Left lobe of liver (tissue), 2 donors: Measurements from ENCODE around the gene NR2E1. TPM values are rescaled to one million over a fixed set of nuclear protein-coding genes. Genes with fewer than 3 reads are reported as not detected.

ENCODE experiments used
- ATAC-seq: fragments of 200-7000 bp; cut with Tn5 transposase; one replicate; pipeline ENCODE4 v1.9.1; 2020; ENCODE audit warnings: mild to moderate bottlenecking, moderate library complexity
- DNase-seq: peaks from one replicate; pipeline ENCODE4 v3.0.0-alpha.2; 2020; ENCODE audit warnings: low spot score
- total RNA-seq: library from RNA; stranded (reverse); gene quantifications from one replicate; pipeline ENCODE4 v1.2.1, GENCODE V29; 2021
- donor health status: DM: no; HTN: no; CAD: no; lungs with moderate emphysema.
- donor health status: DM: no; HTN: yes; CAD: no.

NR2E1 gene
- total RNA-seq, 1 donor from 2014 or later, result not detected

DNA sequence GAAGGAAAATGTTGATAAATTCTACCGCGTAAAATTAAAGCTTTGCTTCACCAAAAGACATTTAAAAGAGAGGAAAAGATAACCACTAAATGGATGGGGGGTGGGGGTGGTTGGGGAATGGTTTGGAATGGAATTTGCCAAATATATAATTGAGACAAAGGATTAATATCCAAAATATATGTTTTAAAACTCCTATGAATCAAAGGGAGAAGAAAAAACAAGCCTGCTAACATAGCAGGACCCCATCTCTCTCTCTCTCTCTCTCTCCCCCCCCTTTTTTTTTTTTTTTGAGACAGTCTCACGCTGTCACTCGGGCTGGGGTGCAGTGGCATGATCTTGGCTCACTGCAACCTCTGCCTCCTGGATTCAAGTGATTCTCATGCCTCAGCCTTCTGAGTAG lies 13.4 kb upstream of the NR2E1 start:
- ATAC-seq (no peak), DNase-seq (no peak)

DNA sequence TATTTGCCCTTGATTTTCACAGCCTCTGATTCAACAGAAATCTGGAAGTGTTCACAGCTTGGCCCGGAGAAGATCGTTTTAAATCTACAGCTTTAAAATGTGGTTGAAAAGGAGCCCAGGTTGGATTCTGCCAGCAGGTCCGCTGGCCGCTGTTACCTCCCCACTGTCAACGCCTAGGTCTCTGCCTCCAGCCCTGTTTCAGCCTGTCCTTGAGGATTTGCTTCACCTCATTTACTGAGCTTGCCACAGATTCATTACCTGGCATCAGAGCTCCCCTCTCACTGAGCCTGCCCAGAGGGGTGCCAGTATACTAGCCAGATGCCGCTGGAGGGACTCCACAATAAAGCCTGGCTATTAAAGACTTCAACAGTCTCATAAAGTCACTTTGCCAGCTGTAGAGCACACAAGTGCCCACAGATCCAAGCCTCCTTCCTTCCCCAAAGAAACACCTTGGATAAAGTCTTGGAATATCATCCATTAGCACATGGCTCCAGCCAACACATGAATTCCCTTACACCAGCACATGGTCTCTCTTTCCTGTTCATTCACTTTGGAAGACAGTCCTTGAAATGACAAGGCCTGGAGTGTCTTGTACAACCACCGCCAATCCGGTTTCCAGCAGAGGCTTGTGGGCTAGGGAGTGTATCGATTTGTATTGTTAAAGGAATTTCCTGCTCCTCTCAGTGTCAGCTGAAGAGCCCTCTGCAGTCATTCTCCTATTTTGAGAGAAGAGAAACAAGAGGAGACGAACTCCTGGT lies 9.5 kb upstream of the NR2E1 start:
- ATAC-seq (peak; percentile 59), DNase-seq (no peak)

DNA sequence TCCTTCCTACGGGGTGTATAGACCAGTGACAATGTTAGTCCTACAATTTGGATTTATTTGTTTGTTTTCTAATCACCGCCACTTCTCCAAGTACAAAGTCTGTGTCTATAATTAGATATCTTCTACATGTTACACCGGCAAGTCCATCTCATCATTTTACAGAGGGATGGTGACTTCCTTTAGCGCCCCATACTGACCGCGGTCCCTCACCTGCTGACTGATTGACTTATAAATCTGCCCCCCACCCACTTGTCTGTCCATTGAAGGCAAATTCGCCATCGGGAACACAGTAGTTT lies 8.9 kb upstream of the NR2E1 start:
- ATAC-seq (peak; percentile 23), DNase-seq (no peak)

DNA sequence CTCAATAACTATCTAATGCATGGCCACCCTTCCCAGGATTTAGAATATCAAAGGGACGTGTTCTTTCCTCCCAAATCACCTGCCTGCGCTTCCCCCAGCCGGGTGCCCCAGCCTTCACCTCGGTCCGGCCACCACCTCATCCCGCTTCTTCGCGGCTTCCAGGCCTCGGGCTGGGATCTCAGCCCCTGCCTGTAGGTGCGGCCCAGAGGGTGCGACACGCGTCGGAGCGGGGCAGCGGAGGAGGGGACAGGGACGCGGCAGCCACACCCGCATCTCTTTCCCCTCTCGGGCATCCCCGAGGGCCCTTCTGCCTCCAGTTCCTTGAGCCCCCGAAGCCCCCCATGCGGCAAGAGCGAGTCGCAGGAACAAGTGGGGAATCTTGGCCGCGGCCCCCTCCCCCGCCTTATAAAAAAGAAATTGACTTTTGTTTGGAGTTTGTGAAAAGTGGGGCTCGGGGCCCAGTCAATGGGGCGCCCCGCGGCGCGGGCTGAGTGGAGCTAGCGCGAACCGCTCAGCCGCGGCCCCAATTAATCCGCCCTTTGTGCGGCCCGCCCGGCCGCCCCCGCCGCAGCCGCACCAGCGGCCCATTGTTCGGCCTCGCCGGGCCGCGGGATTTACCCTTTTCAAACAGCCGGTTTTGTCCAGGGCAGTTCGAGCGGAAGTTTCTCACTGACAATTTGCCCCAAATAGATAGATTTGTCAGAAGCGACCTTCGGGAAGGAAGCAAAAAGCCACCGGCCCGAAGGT lies 8.4 kb upstream of the NR2E1 start:
- DNase-seq (no peak), ATAC-seq (peak; percentile 34)

DNA sequence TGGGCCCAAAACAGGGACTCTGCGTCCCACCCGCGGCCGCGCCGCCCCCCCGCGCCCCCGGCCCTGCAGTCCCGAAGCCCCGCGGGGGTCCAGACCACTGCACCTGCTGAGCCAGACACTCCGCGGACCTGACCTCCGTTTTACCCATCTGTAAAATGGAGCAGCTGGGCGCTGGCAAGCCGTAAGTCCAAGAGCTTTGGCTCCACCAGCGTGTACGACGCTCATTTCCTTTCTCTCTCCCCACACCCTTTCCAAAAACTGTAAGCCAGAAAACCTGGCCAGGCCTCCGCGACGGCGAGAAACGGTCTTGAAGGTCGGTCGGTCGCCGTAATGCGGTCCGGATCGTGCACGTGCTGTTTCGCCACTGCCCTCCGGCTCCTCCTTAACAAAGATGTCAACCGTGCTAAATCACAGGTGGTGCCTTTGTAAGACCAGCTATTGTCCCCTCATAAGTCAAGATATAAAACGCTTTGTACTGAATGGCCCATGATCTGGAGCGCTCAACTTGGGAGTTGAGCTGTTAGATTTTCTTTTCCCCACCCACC lies 7.8 kb upstream of the NR2E1 start:
- DNase-seq (no peak), ATAC-seq (no peak)

DNA sequence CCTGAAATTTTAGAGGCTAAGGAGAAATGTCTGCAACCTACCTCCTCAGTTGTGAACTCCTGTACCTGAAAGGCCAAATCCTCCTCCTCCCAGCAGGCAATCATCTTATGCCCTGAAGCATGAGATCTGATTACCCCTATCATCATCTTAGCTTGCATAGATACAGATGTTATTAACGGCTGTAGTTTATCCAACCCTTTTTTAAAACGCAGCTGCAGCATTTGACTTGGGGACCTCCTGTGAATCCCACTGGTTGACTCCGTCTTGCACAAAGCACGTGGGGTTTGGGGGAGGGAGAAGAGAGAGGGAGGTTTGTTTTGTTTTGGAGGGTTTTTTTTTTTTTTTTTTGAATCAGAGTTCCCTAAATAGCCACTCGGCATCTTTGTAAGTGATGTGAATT lies 5.8 kb upstream of the NR2E1 start:
- ATAC-seq (no peak), DNase-seq (no peak)

DNA sequence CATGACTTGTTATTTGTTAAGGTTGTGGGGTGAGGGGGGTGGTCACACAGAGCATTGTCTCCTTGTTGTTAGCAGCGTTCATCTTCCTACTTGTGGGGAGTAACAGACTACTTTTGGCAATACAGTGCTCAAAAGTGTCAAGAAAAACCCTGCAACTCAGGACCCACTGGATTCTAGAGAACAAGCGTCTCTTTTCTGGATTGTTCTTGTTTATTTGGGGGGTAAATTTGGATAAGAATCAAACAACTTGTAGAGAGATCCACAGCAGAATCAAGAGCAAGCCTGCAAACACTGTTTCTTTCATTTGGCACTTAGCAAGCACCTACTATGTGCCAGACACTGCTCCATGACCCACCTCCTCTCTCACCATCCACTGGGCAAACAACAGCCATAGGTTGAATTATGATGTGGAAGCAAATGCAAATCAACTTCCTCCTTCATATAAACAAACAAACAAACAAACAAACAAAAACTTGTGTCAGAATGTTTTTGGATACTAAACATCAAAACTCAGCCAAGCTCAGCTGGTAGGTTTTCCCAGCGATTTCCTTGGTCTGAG lies 4.0 kb upstream of the NR2E1 start:
- DNase-seq, result no peak
- no peak for ATAC-seq

DNA sequence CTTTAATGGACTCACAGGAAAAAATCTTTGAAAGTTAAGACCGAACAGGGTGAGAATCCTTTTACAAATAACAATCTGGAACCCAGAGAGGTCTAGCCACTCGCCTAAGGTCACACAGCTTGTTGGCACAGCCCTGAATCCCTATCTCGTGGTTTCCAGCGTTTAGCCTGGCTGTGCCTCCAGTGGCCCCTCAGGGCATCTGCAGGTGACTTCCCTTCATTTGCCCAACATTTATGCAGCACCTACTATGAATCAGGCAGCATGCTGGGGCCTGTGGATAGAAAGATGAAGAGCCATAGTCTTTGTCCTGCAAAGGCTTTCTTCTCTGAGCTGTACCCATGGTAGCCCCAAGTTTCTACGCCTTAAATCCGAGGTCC lies 2.6 kb upstream of the NR2E1 start:
- DNase-seq, result no peak
- no peak for ATAC-seq

DNA sequence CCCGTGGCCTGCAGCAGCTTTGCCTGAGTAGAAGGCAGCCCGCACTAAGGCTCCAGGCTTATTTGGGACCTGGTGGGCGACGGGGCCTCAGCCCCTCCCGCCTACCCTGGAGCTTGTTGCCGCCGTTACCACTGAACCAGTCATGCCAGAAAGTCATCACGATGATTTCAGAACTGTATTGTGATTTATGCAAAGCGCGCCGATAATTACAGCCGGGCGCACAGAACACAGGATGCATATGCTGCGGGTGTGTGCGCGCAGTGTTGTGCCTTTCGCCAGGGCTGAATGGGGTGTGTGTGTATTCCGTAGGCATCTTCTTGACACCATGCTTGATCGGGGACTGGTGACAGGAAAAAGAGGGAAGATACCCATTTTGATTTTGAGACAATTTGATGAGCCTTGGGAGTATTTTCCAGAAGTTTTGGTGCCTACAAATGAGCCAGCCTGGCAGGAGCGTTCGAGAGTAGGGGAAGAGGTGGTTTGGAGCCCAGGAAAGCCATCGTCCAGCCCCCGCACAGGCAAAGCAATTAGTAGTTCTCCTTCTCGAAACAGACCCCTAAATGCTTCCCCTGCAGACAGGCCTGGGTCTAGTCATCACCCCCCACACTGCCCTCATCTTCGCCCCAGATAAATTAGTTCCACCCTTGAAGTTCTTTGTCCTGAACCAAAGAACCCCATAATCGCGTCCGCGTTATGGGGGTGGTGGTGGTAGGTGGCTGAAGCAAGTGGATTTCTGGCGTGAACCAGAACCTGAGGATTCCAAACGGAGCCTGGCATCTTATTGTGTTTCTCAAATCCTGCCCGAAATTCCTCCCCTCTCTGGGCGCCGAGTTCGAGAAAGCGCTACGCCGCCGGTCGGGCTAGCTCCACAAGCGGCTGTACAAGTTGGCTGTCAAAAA lies 1.9 kb upstream of the NR2E1 start:
- ATAC-seq (no peak), DNase-seq (no peak)

DNA sequence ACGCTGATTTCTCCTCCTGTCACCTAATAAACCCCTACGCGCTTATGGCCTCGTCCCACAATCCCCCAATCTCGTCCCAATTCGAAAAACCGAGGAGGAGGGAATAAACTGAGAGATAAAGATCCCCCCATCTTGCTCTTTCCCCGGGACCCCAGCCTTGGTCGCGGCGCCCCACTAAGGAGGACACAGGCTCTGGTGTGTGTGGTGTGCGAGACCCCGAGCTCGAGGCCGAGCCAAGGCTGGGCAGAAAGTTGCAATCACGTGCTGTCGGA lies 1.3 kb upstream of the NR2E1 start:
- ATAC-seq (no peak), DNase-seq (no peak)

DNA sequence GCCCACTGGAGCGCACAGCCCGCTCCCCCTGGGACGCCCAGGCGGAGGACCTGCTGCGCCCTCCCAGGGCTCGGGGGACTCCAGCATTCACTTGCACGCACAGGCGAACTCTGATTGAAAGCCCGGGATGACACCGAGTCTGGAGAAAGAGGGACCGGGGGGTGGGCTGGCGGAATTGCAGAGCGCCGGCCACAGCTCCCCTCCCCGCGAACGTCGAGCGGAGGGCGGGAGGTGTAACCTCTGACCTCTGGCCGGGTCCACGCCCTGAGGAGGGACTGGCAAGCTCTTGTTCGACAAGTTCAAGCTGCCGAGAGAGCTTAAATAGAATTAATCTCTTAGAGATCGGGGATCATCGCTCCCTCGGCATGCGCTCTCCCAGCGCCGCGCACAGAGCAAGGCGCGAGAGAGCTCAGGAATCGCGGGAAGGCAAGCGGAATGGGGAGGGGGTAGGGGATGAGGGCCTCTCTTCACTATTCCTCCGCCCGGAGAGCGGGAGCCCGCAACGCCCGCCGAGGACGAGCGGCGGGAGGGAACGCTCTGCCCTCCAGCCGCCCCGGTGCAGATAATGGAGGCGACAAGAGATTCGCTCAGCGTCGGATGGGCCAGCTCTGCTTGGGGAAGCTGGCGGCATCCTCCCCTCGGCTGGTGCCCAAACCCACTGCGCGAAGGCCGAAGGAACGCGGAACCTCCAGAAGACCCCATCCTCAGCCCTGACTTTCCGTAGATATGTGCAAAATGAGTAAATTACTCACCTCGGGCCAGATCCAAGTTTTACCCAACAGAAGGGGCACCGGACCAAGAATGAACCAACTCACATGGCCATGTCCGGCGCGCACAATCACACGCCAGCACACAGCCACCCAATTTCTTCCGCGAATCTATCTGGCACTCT lies 761 bp upstream of the NR2E1 start:
- ATAC-seq, result no peak
- DNase-seq, result no peak

DNA sequence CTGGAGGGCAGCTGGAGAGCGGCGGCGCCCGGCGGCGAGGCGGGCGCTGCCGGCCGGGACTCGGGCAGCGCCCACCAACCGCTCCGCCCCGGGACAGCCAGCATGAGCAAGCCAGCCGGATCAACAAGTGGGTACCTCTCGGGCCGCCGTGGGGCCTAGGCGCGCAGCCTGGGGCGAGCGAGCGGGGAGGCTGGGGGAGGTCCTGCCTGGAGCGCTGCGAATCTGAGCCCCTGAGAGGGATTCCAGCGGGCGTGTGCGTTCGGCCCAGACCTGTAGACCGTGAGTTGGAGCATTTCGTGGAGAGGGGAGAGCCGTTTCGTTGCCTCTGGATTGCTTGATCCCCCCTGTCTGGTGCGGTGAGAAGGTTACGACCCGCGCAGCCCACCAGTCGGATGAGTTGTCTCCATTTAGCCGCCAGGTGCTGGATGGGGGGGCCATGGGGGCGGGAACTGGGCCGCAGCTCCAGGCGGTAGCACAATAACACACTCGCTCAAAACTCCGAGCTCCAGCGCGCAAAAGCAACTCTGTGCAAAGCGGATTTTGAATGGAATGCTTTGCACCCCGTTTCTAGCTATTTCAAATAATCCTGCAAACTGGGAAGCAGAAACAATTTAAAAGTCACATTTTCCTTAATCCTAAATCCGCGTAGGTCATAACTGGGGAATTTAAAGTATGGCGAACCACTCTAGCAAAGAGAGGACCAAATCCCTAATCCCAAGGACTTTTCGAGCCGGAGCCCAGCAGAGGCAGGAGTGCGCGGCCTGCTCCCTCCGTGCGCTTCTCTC lies 1.0 kb downstream of the NR2E1 start:
- ATAC-seq, result no peak
- DNase-seq, result no peak

DNA sequence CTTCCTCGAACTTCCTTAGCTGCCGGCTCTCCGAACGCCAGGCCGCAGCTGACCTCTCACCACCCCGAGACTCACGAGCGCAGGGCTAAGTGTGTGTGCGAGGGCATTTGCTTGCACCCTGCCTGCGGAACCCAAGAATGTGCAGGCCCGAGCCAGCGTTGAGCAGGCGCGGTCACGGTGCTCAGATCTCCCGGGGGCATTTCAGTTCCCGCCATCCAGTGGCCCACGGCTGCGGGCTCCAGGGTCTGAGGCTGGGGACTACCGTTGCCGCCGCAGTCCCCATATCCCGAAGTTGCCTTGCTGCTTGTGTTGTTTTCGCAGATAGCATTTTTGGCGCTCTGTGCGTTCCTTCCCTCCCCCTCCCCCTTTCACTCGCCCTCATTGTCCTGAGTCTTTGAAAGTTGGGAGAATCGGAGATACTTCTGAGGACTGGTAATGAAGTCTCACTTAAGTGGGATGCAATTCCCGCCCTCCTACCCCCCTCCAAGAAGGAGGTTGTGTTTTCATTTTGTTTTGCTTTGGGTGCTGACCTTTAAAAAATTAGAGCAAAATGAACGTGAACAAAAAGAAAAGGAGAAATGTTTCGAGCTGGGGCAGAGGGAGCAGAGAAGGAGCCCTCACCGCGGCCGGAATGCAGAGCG lies 1.7 kb downstream of the NR2E1 start:
- DNase-seq (no peak), ATAC-seq (no peak)

DNA sequence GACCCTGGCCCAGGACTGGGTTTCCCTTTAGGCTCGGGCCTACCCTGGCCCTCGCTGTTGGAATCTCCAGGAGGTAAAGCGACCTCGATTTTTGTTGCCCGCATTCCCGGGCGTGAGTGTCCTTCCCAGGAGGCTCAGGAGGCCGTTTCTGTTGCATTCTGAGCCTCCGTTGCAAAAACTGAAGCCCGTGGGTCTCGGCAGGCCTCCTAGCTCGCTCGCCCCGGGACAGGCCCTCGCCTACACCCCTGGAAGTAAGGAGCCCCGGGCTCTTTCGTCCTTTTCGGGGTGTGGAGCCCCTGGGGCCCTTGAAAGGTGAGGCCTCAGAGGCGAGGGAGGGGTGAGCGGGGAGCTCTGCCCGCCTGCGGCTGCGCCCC lies 2.3 kb downstream of the NR2E1 start:
- DNase-seq, result no peak
- peak; percentile 15 for ATAC-seq

DNA sequence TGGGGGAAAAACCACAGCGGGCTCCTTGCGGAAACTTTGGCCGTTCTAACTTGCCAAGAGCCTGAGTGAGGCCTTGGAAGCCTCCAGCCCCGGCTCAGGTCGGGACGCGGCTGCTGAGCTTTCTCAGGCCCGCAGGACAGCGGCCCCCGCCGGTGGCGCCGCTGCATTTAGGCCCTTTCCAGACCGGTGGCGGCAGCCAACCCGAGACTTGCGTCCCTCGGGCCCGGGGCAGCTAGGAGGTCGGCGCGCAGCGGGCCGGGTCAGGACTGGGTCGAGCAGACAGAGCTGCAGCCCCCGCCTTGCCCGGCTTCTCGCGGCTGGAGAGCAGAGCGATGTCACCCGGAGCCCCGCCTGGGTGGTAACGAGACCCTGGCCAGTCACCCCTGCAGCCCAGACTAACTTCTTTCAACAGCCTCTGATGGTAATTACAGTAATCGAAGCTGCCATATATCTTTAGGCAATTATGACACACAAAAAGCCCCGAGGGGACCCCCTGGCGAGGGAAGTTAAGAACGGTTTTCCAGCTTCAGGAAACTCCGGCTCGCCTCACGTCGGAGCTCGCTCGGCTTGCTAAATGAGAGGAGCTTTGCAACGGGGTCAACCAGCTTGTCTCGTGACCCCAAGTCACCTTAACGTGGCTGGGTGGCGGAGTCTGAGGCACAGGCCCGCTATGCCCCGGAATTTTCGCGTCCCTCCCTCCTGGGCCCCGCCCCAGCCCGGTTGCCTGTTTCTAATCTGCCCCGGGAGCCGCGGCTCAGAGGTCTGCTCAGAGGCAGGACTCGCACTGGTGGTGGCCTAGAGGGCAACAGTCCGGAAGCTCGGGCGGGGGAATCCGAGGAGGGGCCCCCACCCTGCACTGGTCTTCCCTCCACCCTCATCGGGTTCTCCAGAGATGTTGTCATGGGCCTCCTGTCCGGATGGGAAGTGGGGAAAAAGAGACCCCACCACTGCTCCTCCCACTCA lies 3.0 kb downstream of the NR2E1 start:
- ATAC-seq, result peak; percentile 85
- no peak for DNase-seq

DNA sequence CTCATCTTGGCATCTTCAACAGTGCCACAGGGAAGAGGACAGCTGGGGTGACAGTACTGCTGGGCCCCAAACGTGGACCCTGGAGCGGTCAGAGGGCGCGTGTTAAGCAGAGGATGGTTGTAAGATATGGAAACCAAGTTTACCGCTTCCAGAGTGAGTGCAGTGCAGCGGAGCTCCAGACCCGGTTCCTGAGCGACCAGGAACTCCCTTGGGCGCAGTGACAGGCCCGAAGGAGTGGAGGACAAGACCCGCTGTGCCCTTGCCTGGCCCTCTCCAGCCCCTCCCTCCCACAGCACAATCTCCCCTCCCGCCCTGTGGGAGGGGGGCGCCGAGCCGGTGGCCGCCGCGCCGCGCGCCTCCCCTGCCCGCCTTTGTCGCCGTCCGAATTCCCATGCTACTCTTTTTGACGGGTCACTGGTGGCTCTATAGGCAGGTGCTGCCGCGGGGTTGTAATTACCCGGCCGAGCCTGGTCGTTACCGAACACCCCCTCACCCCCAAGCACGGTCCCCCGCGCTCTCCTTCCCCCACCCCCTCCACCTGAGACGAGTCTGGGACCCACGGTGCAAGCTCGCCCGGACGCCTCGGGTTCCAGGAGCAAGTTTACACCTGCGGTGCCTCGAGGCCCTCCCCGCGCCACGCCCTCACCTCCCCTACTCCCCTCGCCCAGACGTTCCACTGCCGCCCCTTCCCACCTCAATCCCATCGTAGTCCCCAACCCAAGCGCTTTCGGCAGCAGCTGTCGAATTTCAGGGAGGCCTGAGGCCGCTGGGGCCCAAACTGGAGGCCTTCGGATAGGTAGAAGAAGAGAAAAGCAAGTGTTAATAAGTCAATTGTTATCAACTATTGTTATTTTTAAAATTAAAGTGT lies 3.9 kb downstream of the NR2E1 start:
- DNase-seq (no peak), ATAC-seq (peak; percentile 39)
